Thymus (tissue), 11 donors: ENCODE data around the gene GSE1. TPM values are rescaled to one million over a fixed set of nuclear protein-coding genes. Genes with fewer than 3 reads are reported as not detected.

Source experiments
- DNase-seq, 9 donors: peaks; one replicate each; pipeline ENCODE4 v3.0.0-alpha.2; 2013; ENCODE audit warnings: low spot score in 9 of 9, low read depth in 6 of 9, missing footprints in 1 of 9
- H3K27ac ChIP-seq, 2 donors: one replicate each; pipeline ENCODE4 v1.5.1; 2013; ENCODE audit warnings: control low read depth in 1 of 2, low read depth in 1 of 2, low read length in 1 of 2, mild to moderate bottlenecking in 1 of 2, moderate library complexity in 1 of 2
- H3K27me3 ChIP-seq, 2 donors: one replicate each; pipeline ENCODE4 v1.5.1; 2013; ENCODE audit warnings: low read length in 1 of 2; ENCODE audit not compliant: control insufficient read depth in 2 of 2, insufficient read depth in 1 of 2
- H3K36me3 ChIP-seq, 2 donors: one replicate each; pipeline ENCODE4 v1.5.1; 2013; ENCODE audit warnings: low read length in 1 of 2, mild to moderate bottlenecking in 1 of 2, moderate library complexity in 1 of 2; ENCODE audit not compliant: control insufficient read depth in 2 of 2, insufficient read depth in 2 of 2
- H3K4me1 ChIP-seq, 2 donors: one replicate each; pipeline ENCODE4 v1.5.1; 2013; ENCODE audit warnings: low read length in 2 of 2; ENCODE audit not compliant: control insufficient read depth in 2 of 2, insufficient read depth in 2 of 2
- H3K4me3 ChIP-seq, 2 donors: one replicate each; pipeline ENCODE4 v1.5.1; 2013; ENCODE audit warnings: low read length in 2 of 2, control low read depth in 1 of 2, mild to moderate bottlenecking in 1 of 2
- H3K9me3 ChIP-seq, 2 donors: one replicate each; pipeline ENCODE4 v1.5.1; 2013; ENCODE audit warnings: low read length in 1 of 2, mild to moderate bottlenecking in 1 of 2; ENCODE audit not compliant: control insufficient read depth in 2 of 2, insufficient read depth in 1 of 2
- WGBS: extraction: QIAGEN DNeasy Blood & Tissue Kit; methylation state at CpG from one replicate; pipeline ENCODE4 v1.1.7; 2013; 5-methylcytosine and 5-hydroxymethylcytosine counted together
- polyA plus RNA-seq: library from polyadenylated mRNA; stranded (reverse); fragments of 200-250 nt; gene quantifications from one replicate; pipeline ENCODE4 v1.2.3, GENCODE V29; 2013
- total RNA-seq: library from RNA; stranded (reverse); fragments of 120-200 nt; gene quantifications from one replicate; pipeline ENCODE4 v1.2.4, GENCODE V29; 2013
- donor health status: healthy.

The GSE1 gene
- total and polyA plus RNA-seq, 2 donors, result 29.9 to 32.4 TPM

DNA sequence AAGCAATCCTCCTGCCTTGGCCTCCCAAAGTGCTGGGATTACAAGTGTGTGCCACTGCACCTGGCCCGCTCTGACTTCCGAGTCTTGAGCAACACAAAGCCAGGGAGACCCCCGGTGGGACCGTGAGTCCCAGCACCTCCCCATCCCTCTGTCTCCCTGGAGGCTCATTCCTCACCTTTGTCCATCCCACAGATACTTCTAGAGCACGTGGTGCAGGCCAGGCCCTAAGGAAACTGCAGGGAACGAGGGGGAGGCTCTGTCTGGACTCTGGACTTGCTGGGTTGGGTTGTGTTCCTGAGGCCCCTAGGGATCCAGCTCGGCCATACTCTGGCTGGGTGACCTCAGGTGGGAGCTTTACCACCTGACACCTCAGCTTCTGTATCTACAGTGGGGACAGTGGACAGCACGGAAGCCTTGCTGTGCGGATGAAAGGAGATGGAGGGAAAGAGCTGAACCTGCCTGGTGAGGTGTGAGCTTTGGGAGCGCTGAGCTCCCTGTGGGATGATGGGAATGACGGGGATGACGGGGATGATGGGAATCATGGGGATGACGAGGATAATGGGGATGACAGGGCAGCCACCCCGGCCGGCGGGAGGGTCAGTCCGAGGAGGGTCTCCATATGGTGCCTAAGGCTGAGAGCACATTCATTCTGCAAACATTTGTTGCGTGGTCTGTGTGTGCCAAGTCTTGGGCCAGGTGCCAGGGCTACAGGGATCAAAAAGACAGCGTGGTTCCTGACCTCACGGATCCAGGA is 111.2 kb downstream of the GSE1 start:
- H3K27me3 ChIP-seq, result peaks cover 0 to 13% of the 10 kb centered on the region in 2 donors
- H3K4me1 ChIP-seq, result no peaks in the 10 kb centered on the region
- H3K4me3 ChIP-seq, result no peak overlapping the region
- no peak overlapping the region for H3K27ac ChIP-seq
- 95% methylated on average over 20 of the region's 20 CpGs for WGBS
- no peaks in the 10 kb centered on the region for H3K36me3 ChIP-seq
- H3K9me3 ChIP-seq, result no peaks in the 10 kb centered on the region
- no peak for DNase-seq

- Histone ChIP-seq H3K36me3 (no peaks in the 10 kb centered on the region), H3K27me3 (peaks cover 0 to 17% of the 10 kb centered on the region in 2 donors), H3K4me3 (no peak overlapping the region), H3K9me3 (no peaks in the 10 kb centered on the region), H3K4me1 (no peaks in the 10 kb centered on the region), H3K27ac (no peak overlapping the region)
- no peak for DNase-seq
- WGBS, result 94% methylated on average over 12 of the region's 12 CpGs
Measured at GRCh38 chr16:85724936-85725335, 111.8 kb downstream of the GSE1 start.

Other genes starting within 250 kb of the GSE1 start
- gene GINS2, start 75.6 kb downstream of the GSE1 start, total RNA-seq, result 23.2 TPM
- gene GINS2, start 75.6 kb downstream of the GSE1 start, polyA plus RNA-seq, result 1.4 TPM
- gene C16orf74, start 137.8 kb downstream of the GSE1 start, total RNA-seq, result 1.5 TPM
- gene C16orf74, start 137.8 kb downstream of the GSE1 start, polyA plus RNA-seq, result 6.4 TPM
- gene EMC8, start 186.2 kb downstream of the GSE1 start, total RNA-seq, result 22.2 TPM
- gene EMC8, start 186.2 kb downstream of the GSE1 start, polyA plus RNA-seq, result 16.8 TPM
- 565 TPM for gene COX4I1, start 186.4 kb downstream of the GSE1 start, total RNA-seq
- 890 TPM for gene COX4I1, start 186.4 kb downstream of the GSE1 start, polyA plus RNA-seq